Stimulated activated CD4-positive, alpha-beta T cell treated with anti-CD3 and anti-CD28 coated beads, Interleukin-15, amount 100 ng/mL, for 1 hour (primary cell): ENCODE data around the gene SPACDR.

Experiments
- DNase-seq, 2 donors: peaks; one replicate each; pipeline ENCODE4 v3.0.0-alpha.2; 2020; ENCODE audit warnings: low read depth in 1 of 2, low spot score in 1 of 2

Gene SPACDR

DNA sequence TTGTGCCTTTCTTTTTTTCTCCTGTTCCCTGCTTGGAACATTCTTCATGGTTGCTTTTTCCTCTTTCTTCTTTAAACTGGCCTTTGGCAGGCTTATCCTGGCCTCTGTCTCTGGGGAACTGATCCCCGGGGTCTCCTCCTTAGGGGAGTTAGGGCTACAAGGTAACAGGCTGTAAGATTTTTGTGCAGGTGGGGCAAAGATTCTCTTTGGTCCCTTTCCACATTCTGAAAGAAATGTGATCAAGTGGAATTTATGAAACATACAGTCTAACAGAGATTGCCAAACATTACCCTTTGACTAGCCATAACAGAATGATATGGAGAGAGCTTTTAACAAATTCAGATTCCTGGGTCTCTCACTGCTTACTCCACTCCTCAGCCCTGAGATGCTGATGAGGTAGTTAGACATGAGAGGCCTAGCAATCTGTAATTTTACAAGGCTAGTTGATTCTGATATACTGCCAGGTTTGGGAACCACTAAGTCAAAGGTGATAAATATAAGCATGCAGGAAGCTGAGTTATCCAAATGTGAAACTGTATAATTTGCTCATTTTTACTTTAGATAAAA lies 44.3 kb downstream of the SPACDR start:
- no peak for DNase-seq

DNA sequence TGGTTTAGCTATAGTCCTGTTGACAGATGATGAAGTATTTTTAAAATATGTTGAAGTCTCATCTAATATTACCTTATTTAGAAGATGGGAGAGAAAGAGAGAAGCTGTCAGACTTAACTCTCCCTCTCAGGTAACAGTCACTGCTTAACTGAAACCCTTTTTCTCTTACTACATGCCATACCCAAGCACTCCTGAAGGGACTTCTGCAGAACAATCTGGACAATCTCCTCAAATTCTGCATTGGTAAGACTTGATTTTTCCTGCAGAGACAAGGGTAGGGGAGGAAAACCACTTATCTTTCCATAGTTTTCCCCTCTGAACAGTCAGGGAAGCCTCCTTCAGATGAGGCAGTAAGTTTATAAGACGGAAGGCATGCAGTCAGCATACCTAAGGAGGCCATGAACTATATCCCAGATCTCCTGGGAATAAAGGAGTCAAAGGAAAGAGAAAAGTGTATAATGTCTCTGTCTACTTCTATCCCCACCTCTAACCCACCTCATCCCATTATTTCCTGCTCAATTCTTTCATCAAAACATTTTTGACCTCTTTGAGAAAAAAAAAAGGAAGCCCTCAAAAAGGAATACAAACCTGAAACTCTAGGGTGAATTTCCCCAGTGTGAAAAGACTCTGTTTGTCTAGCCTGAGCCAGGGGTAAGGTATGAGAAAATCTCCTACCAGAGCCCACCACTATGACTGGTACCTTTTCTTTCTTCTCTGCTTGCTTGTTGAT lies 45.0 kb downstream of the SPACDR start:
- no peak for DNase-seq

DNA sequence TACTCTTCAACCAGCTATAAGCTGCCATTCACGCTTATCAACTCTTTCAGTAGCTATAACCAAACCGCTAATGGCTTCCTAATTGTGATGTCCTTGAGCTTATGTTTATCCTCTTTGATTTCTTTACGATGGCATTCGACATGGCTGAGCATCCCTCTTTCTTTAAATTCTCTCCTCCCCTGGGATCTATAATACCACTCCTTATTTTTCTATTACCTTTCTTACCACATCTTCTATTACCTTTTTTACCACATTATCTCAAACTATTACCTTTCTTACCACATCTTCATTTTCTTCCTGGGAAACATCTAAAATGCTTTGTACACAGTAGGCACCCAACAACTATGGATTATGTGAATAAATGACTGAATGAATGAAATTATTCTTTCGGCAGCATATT lies 48.6 kb downstream of the SPACDR start:
- DNase-seq: no peak

GRCh38 chr7:100413889-100414288 lies 50.2 kb downstream of the SPACDR start:
- no peak for DNase-seq

GRCh38 chr7:100413346-100413745 lies 50.7 kb downstream of the SPACDR start:
- DNase-seq: no peak

- DNase-seq: no peak
Measured at GRCh38 chr7:100411101-100411500, 53.0 kb downstream of the SPACDR start.

- DNase-seq: no peak
Measured at GRCh38 chr7:100407285-100408180, 56.5 kb downstream of the SPACDR start.

GRCh38 chr7:100406767-100407166 lies 57.3 kb downstream of the SPACDR start:
- no peak for DNase-seq
